HFFc6 (cell line): ENCODE measurements around the gene AKR1C3. TPM values are rescaled to one million over a fixed set of nuclear protein-coding genes. Genes with fewer than 3 reads are reported as not detected.
"Not testable (repeated sequence)": the region's sequence is repeated elsewhere in the genome, so short reads cannot be mapped to it uniquely, and the experiment has no call there.

Source experiments
- DNase-seq: peaks from one replicate; pipeline ENCODE4 v3.0.0-alpha.2; 2018
- H3K27ac Mint-ChIP-seq: 2 replicates; pipeline ENCODE4 v1.8.0; 2020; ENCODE audit warnings: mild to moderate bottlenecking, mixed read lengths
- H3K27me3 Mint-ChIP-seq: 2 replicates; pipeline ENCODE4 v1.8.0; 2021; ENCODE audit warnings: mild to moderate bottlenecking, moderate library complexity, mixed read lengths; ENCODE audit not compliant: insufficient read depth
- H3K36me3 Mint-ChIP-seq: 2 replicates; pipeline ENCODE4 v1.8.0; 2021; ENCODE audit warnings: low read depth, mixed read lengths
- H3K4me1 Mint-ChIP-seq: 2 replicates; pipeline ENCODE4 v1.8.0; 2020; ENCODE audit warnings: low read depth, mixed read lengths
- H3K4me3 Mint-ChIP-seq: 2 replicates; pipeline ENCODE4 v1.8.0; 2020; ENCODE audit warnings: mild to moderate bottlenecking, moderate library complexity, mixed read lengths
- H3K9me3 Mint-ChIP-seq: 2 replicates; pipeline ENCODE4 v1.8.0; 2020; ENCODE audit warnings: mild to moderate bottlenecking, mixed read lengths
- total RNA-seq, 6 experiments: library from RNA; stranded (reverse); fragmentation: NEBNext Ultra II Directional; extraction: Animal tissue kit (Norgen Biotek cat#: 25700); gene quantifications; 2 replicates in 1 of 6; 3 replicates in 5 of 6; pipeline ENCODE4 v1.2.3, GENCODE V29; 2021
- TF ChIP-seq, protein P1 (sequence below): fragments of 200-600 bp; sonication (generic); IDR thresholded peaks from 2 replicates; pipeline ENCODE4 v1.5.0; 2021; ENCODE audit warnings: antibody characterized with exemption, mild to moderate bottlenecking

AKR1C3 gene
- total RNA-seq, 6 experiments from 2014 or later: 0.28 to 0.84 (median 0.59) TPM; not detected in 2

GRCh38 chr10:5106553-5106952 lies 12.3 kb downstream of the AKR1C3 start:
- no peak overlapping the region for H3K4me3 Mint-ChIP-seq
- peaks cover 5% of the 10 kb centered on the region for H3K27me3 Mint-ChIP-seq
- H3K4me1 Mint-ChIP-seq: no peaks in the 10 kb centered on the region
- no peaks in the 10 kb centered on the region for H3K9me3 Mint-ChIP-seq
- no peaks in the 10 kb centered on the region for H3K36me3 Mint-ChIP-seq
- TF ChIP-seq, protein P1, sequence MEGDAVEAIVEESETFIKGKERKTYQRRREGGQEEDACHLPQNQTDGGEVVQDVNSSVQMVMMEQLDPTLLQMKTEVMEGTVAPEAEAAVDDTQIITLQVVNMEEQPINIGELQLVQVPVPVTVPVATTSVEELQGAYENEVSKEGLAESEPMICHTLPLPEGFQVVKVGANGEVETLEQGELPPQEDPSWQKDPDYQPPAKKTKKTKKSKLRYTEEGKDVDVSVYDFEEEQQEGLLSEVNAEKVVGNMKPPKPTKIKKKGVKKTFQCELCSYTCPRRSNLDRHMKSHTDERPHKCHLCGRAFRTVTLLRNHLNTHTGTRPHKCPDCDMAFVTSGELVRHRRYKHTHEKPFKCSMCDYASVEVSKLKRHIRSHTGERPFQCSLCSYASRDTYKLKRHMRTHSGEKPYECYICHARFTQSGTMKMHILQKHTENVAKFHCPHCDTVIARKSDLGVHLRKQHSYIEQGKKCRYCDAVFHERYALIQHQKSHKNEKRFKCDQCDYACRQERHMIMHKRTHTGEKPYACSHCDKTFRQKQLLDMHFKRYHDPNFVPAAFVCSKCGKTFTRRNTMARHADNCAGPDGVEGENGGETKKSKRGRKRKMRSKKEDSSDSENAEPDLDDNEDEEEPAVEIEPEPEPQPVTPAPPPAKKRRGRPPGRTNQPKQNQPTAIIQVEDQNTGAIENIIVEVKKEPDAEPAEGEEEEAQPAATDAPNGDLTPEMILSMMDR: no peak
- H3K27ac Mint-ChIP-seq: no peak overlapping the region
- DNase-seq: no peak

DNA sequence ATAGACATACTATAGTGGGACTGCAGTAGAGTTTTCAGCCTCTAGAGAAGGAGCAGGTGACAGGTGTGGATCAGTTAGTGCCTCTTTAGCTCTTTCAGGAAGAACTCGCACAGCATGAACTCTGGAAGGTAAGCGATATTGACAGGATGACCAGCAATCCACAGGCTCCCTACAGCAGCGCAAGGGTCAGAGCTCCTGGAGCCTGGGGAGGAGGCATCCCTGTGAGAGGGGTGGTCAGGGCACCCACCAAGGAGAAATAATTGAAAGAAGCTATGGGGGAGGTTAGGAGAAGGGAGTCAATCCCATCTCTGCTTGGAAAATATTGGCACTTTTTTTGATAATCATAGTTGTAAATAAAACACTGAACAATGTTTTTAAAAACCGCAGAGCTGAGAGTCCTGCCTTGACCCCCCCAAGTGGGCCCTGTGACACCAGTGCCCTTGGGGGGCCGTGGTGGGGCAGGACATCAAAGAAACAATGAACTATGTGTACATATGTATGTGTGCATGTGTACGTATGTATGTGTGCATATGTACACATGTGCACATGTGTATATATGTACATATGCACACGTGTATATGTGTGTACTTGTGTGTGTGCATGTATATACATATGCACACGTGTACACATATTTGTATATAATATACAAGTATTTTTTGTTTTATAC lies 13.8 kb downstream of the AKR1C3 start:
- DNase-seq: no peak
- TF ChIP-seq, protein P1: no peak
- Mint-ChIP-seq H3K4me3 (no peak overlapping the region), H3K9me3 (no peaks in the 10 kb centered on the region), H3K36me3 (no peaks in the 10 kb centered on the region), H3K4me1 (no peaks in the 10 kb centered on the region), H3K27ac (no peak overlapping the region), H3K27me3 (peaks cover 4% of the 10 kb centered on the region)

GRCh38 chr10:5108658-5109416 lies 14.6 kb downstream of the AKR1C3 start:
- DNase-seq: no peak
- H3K4me3 Mint-ChIP-seq: no peak overlapping the region
- no peak overlapping the region for H3K27ac Mint-ChIP-seq
- no peaks in the 10 kb centered on the region for H3K4me1 Mint-ChIP-seq
- H3K27me3 Mint-ChIP-seq: peaks cover 2% of the 10 kb centered on the region
- TF ChIP-seq, protein P1: no peak
- H3K36me3 Mint-ChIP-seq: no peaks in the 10 kb centered on the region
- H3K9me3 Mint-ChIP-seq: no peaks in the 10 kb centered on the region

GRCh38 chr10:5109861-5110260 lies 15.6 kb downstream of the AKR1C3 start:
- not testable (repeated sequence) for H3K27ac Mint-ChIP-seq, H3K27me3 Mint-ChIP-seq, H3K9me3 Mint-ChIP-seq, H3K4me3 Mint-ChIP-seq, DNase-seq, H3K36me3 Mint-ChIP-seq, H3K4me1 Mint-ChIP-seq

GRCh38 chr10:5116621-5117020 lies 22.4 kb downstream of the AKR1C3 start:
- Mint-ChIP-seq H3K36me3 (no peaks in the 10 kb centered on the region), H3K27me3 (no peaks in the 10 kb centered on the region), H3K27ac (no peak overlapping the region), H3K9me3 (no peaks in the 10 kb centered on the region), H3K4me3 (no peak overlapping the region), H3K4me1 (no peaks in the 10 kb centered on the region)
- no peak for DNase-seq
- TF ChIP-seq, protein P1: no peak

DNA sequence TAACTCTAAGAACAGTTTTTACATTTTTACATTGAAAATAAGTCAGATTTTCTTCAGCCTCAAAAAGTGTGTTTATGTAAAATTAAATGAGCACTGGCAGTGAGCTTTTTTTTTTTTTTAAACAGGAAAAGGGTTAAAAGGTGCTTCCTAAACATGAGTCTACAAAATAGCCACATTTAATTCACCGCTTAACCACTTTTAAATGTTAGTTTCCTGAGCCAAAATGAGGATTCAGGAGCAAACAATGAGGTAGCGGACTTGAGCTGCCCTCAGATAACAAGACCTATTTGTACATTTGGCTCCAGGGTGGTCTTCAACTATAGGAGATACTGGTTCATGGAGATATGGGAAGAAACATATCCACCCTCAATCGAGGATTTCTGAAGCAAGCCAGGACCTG lies 22.8 kb downstream of the AKR1C3 start:
- Mint-ChIP-seq H3K36me3 (no peaks in the 10 kb centered on the region), H3K27ac (no peak overlapping the region), H3K9me3 (no peaks in the 10 kb centered on the region), H3K4me3 (no peak overlapping the region), H3K4me1 (no peaks in the 10 kb centered on the region), H3K27me3 (no peaks in the 10 kb centered on the region)
- TF ChIP-seq, protein P1: no peak
- DNase-seq: no peak

- not testable (repeated sequence) for DNase-seq, H3K27ac Mint-ChIP-seq, H3K4me1 Mint-ChIP-seq, H3K4me3 Mint-ChIP-seq, H3K27me3 Mint-ChIP-seq, H3K36me3 Mint-ChIP-seq, H3K9me3 Mint-ChIP-seq
Observed at GRCh38 chr10:5119997-5120396, 25.8 kb downstream of the AKR1C3 start.
